K562 (cell line): ENCODE data around the gene VASH1.

Experiments used
- CEBPB ChIP-seq: fragments of 450-650 bp; IDR thresholded peaks from 2 replicates; pipeline ENCODE4 v1.6.1; 2016; ENCODE audit warnings: missing genetic modification characterization, missing compliant biosample characterization
- CTCF ChIP-seq, 3 experiments: IDR thresholded peaks in 2 of 3; conservative IDR thresholded peaks in 1 of 3; 2 replicates each; pipeline ENCODE4 v1.5.1; 2011 to 2012; ENCODE audit warnings: low read length in 3 of 3, mild to moderate bottlenecking in 3 of 3, control low read depth in 2 of 3, improper control_type of control experiment in 1 of 3, inconsistent platforms in 1 of 3, low read depth in 1 of 3, mixed read lengths in 1 of 3, moderate library complexity in 1 of 3; ENCODE audit not compliant: insufficient read depth in 2 of 3
- HDAC6 ChIP-seq: IDR thresholded peaks from 2 replicates; pipeline ENCODE4 v1.6.1; 2012; ENCODE audit warnings: low read depth, mild to moderate bottlenecking, control low read depth, inconsistent platforms, low read length, moderate library complexity
- HMG20A ChIP-seq: fragments of 450-650 bp; formaldehyde crosslinking; conservative IDR thresholded peaks from 2 replicates; pipeline ENCODE4 v1.4.0; 2020; ENCODE audit warnings: mild to moderate bottlenecking, mixed read lengths
- SP1 ChIP-seq: sonication (generic); formaldehyde crosslinking; IDR thresholded peaks from 2 replicates; pipeline ENCODE4 v1.8.1; 2022; ENCODE audit warnings: mild to moderate bottlenecking, missing genetic modification reagents
- SP2 ChIP-seq: IDR thresholded peaks from 2 replicates; pipeline ENCODE4 v1.6.1; 2011; ENCODE audit warnings: mild to moderate bottlenecking, low read depth, low read length, moderate library complexity; ENCODE audit not compliant: poor library complexity, severe bottlenecking; ENCODE audit errors: extremely low read depth
- TEAD4 ChIP-seq, 2 experiments: sonication (generic) in 1 of 2; formaldehyde crosslinking in 1 of 2; IDR thresholded peaks; 2 replicates each; pipeline versions ENCODE4 v1.6.1 to v1.8.0; 2012 to 2022; ENCODE audit warnings: borderline replicate concordance in 1 of 2, inconsistent platforms in 1 of 2, low read length in 1 of 2, mild to moderate bottlenecking in 1 of 2, missing genetic modification reagents in 1 of 2
- ZFX ChIP-seq: sonication (generic); formaldehyde crosslinking; IDR thresholded peaks from 2 replicates; pipeline ENCODE4 v1.8.0; 2022; ENCODE audit warnings: mild to moderate bottlenecking, missing genetic modification reagents, moderate library complexity
- TF ChIP-seq, protein P1 (sequence below), 2 experiments: fragments of 450-650 bp; IDR thresholded peaks; 2 replicates each; pipeline ENCODE4 v1.6.1; 2018; ENCODE audit warnings: mild to moderate bottlenecking in 2 of 2, low read depth in 1 of 2; ENCODE audit not compliant: partially characterized antibody in 2 of 2

DNA sequence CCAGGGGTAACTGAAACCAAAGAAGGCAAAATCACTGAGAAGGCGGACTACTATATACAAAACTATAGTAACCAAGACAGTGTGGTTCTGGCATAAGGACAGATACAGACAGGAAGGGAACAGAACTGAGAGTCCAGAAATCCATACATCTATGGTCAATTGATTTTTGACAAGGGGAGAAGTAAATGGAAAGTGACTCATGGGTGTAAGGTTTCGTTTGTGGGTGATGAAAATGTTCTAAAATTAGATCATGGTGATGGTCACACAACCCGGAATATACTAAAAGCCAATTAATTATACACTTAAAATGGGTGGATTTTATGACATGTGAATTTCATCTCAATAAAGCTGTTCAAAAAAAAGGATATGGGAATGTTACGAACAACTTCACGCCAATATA lies 32.7 kb downstream of the VASH1 start:
- no peak for TF ChIP-seq CTCF (IDR thresholded peaks at IDR 0.05 in 2 of 3, conservative IDR thresholded peaks at IDR 0.05 in 1 of 3; ENCODE audit: insufficient read depth in 2 of 3, low read depth in 1 of 3, low read length in 3 of 3)
- TF ChIP-seq CEBPB (tag), result no peak
- TF ChIP-seq, protein P1, sequence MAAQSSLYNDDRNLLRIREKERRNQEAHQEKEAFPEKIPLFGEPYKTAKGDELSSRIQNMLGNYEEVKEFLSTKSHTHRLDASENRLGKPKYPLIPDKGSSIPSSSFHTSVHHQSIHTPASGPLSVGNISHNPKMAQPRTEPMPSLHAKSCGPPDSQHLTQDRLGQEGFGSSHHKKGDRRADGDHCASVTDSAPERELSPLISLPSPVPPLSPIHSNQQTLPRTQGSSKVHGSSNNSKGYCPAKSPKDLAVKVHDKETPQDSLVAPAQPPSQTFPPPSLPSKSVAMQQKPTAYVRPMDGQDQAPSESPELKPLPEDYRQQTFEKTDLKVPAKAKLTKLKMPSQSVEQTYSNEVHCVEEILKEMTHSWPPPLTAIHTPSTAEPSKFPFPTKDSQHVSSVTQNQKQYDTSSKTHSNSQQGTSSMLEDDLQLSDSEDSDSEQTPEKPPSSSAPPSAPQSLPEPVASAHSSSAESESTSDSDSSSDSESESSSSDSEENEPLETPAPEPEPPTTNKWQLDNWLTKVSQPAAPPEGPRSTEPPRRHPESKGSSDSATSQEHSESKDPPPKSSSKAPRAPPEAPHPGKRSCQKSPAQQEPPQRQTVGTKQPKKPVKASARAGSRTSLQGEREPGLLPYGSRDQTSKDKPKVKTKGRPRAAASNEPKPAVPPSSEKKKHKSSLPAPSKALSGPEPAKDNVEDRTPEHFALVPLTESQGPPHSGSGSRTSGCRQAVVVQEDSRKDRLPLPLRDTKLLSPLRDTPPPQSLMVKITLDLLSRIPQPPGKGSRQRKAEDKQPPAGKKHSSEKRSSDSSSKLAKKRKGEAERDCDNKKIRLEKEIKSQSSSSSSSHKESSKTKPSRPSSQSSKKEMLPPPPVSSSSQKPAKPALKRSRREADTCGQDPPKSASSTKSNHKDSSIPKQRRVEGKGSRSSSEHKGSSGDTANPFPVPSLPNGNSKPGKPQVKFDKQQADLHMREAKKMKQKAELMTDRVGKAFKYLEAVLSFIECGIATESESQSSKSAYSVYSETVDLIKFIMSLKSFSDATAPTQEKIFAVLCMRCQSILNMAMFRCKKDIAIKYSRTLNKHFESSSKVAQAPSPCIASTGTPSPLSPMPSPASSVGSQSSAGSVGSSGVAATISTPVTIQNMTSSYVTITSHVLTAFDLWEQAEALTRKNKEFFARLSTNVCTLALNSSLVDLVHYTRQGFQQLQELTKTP (IDR thresholded peaks at IDR 0.05; ENCODE audit: low read depth in 1 of 2, partially characterized antibody in 2 of 2), result no peak
- TF ChIP-seq SP1 (CRISPR knock-in tag), result no peak
- TF ChIP-seq ZFX (CRISPR knock-in tag), result no peak
- no peak for TF ChIP-seq HMG20A (CRISPR knock-in tag)
- TF ChIP-seq HDAC6, result no peak
- no peak for TF ChIP-seq TEAD4 (IDR thresholded peaks at IDR 0.05; ENCODE audit: low read length)
- no peak for TF ChIP-seq TEAD4 (CRISPR knock-in tag; IDR thresholded peaks at IDR 0.05; ENCODE audit: borderline replicate concordance)
- TF ChIP-seq SP2, result no peak
